DOHH2 (cell line): ENCODE data around the gene CRABP1.

ENCODE experiments used
- EZH2phosphoT487 ChIP-seq: fragments of 200-600 bp; sonication (generic); IDR thresholded peaks from 2 replicates; pipeline ENCODE4 v1.6.1; 2017; ENCODE audit warnings: borderline replicate concordance, mild to moderate bottlenecking, antibody characterized with exemption, low read length, moderate library complexity, mixed read lengths
- TF ChIP-seq, protein P1 (sequence below): fragments of 200-600 bp; sonication (generic); IDR thresholded peaks from one replicate; pipeline ENCODE4 v1.5.1; 2014; ENCODE audit warnings: antibody characterized with exemption, mild to moderate bottlenecking, low read depth, low read length; ENCODE audit not compliant: poor library complexity, severe bottlenecking

DNA sequence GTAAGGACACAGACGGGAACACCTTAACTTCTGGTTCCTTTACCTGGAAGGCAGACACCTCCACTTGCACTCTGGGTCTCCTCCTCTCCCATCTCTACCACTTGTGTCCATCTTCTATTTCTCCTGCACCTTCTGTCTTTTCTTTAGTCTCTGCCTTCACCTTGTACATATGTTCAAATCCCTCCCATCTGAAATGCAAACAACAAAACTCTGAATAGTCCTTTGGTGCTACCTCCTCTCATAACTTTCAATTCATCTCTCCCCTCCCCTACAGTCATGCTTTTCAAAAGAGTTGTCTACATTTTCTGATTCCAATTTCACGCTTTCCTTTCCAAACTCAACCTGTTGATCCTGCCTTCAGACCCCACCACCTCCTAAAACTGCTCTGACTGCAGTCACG, 5.3 kb upstream of the CRABP1 start:
- TF ChIP-seq, protein P1, sequence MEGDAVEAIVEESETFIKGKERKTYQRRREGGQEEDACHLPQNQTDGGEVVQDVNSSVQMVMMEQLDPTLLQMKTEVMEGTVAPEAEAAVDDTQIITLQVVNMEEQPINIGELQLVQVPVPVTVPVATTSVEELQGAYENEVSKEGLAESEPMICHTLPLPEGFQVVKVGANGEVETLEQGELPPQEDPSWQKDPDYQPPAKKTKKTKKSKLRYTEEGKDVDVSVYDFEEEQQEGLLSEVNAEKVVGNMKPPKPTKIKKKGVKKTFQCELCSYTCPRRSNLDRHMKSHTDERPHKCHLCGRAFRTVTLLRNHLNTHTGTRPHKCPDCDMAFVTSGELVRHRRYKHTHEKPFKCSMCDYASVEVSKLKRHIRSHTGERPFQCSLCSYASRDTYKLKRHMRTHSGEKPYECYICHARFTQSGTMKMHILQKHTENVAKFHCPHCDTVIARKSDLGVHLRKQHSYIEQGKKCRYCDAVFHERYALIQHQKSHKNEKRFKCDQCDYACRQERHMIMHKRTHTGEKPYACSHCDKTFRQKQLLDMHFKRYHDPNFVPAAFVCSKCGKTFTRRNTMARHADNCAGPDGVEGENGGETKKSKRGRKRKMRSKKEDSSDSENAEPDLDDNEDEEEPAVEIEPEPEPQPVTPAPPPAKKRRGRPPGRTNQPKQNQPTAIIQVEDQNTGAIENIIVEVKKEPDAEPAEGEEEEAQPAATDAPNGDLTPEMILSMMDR: no peak
- no peak for TF ChIP-seq EZH2phosphoT487
